Endothelial cell of umbilical vein (primary cell): Measurements from ENCODE around the gene COMT.

ENCODE experiments used
- CTCF ChIP-seq, 2 donors: IDR thresholded peaks; 1 replicate in 1 of 2; 2 replicates in 1 of 2; pipeline ENCODE4 v1.5.1; 2011; ENCODE audit warnings: low read length in 2 of 2, mild to moderate bottlenecking in 2 of 2, moderate library complexity in 2 of 2, control low read depth in 1 of 2, inconsistent platforms in 1 of 2, low read depth in 1 of 2; ENCODE audit not compliant: insufficient read depth in 1 of 2; ENCODE audit errors: extremely low read depth in 1 of 2
- EZH2 ChIP-seq: IDR thresholded peaks from 2 replicates; pipeline ENCODE4 v1.6.1; 2012; ENCODE audit warnings: borderline replicate concordance, low read depth, mild to moderate bottlenecking, moderate library complexity, low read length, inconsistent platforms; ENCODE audit not compliant: severe bottlenecking
- POLR2A ChIP-seq: IDR thresholded peaks from 2 replicates; pipeline ENCODE4 v1.6.1; 2012; ENCODE audit warnings: low read depth, mild to moderate bottlenecking, control low read depth, low read length
- POLR2AphosphoS5 ChIP-seq: IDR thresholded peaks from 2 replicates; pipeline ENCODE4 v1.6.1; 2012; ENCODE audit warnings: low read depth, mild to moderate bottlenecking, control low read depth, low read length, moderate library complexity; ENCODE audit not compliant: insufficient read depth
- TF ChIP-seq, protein P1 (sequence below): IDR thresholded peaks from 2 replicates; pipeline ENCODE4 v1.6.1; 2011; ENCODE audit not compliant: insufficient read depth, insufficient read length

- no peak for TF ChIP-seq CTCF (IDR thresholded peaks at IDR 0.05; ENCODE audit: extremely low read depth in 1 of 2, insufficient read depth in 1 of 2, low read depth in 1 of 2, low read length in 2 of 2)
- TF ChIP-seq EZH2: no peak
- TF ChIP-seq, protein P1, sequence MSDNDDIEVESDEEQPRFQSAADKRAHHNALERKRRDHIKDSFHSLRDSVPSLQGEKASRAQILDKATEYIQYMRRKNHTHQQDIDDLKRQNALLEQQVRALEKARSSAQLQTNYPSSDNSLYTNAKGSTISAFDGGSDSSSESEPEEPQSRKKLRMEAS: no peak
- no peak for TF ChIP-seq POLR2AphosphoS5
- TF ChIP-seq POLR2A: no peak
These were observed 48.1 kb downstream of the COMT start for GRCh38 chr22:19989725-19990067.
